ENCODE data around the gene KIF18B. TPM values are rescaled to one million over a fixed set of nuclear protein-coding genes. Genes with fewer than 3 reads are reported as not detected.

KIF18B gene
- total and polyA plus RNA-seq, 10 of the 15 experiments (the other 5 are each of a cell fraction or from before 2014, with no cell fraction given) = 2.8 to 46.2 (median 20.5) TPM

GRCh38 chr17:44905006-44906000 lies 42.3 kb downstream of the KIF18B start (continued):
- TF ChIP-seq MTA2 (IDR thresholded peaks at IDR 0.05; ENCODE audit: low read depth) (no peak), JUNB (IDR thresholded peaks at IDR 0.05) (no peak), POLR2AphosphoS5 (IDR thresholded peaks at IDR 0.05; ENCODE audit: low read length) (no peak), IRF3 (IDR thresholded peaks at IDR 0.05) (no peak), EGR1 (IDR thresholded peaks at IDR 0.05; ENCODE audit: borderline replicate concordance in 1 of 2, low read depth in 2 of 2, low read length in 2 of 2) (no peak), SUZ12 (IDR thresholded peaks at IDR 0.05; ENCODE audit: unreplicated experiment) (no peak), NR2F1 (conservative IDR thresholded peaks at IDR 0.05) (no peak)

- no TSS peak for BruUV-seq (replicated peaks)
- no peak for DNase-seq (ENCODE audit: low read depth, low spot score)
- no peak overlapping the region for H3K4me2 ChIP-seq (ENCODE audit: control insufficient read depth, insufficient read depth)
- no peak for FAIRE-seq
- SMC1A ChIA-PET (ENCODE audit: uncharacterized antibody, unreplicated experiment) = no interaction called here
- no peak overlapping the region for H2AFZ ChIP-seq (ENCODE audit: control insufficient read depth, low read depth, low read length)
- H3K4me3 ChIP-seq = no peak overlapping the region
- RAD21 ChIA-PET (ENCODE audit: unreplicated experiment) = interaction anchor here (1.1 kb wide), 1 partner anchor 16 kb away, joined by 5 read pairs; no protein-coding TSS in a partner anchor
- no peak overlapping the region for H3K27ac ChIP-seq (ENCODE audit: control insufficient read depth, insufficient read depth)
- TF ChIP-seq IRF3 (IDR thresholded peaks at IDR 0.05) (no peak), NRF1 (conservative IDR thresholded peaks at IDR 0.05; ENCODE audit: low read depth, low read length) (no peak)
- intact Hi-C loops (cut with micrococcal nuclease; ENCODE audit: unreplicated experiment) = no loop called here
- H3K27me3 ChIP-seq (replicated peaks in 1 of 2; ENCODE audit: control insufficient read depth in 2 of 2, insufficient read depth in 2 of 2, low read length in 1 of 2) = no peaks in the 10 kb centered on the region
- no peaks in the 10 kb centered on the region for H3K79me2 ChIP-seq (ENCODE audit: control insufficient read depth, insufficient read depth, low read length)
- H3K9me3 ChIP-seq (replicated peaks; ENCODE audit: control insufficient read depth, insufficient read depth, low read length) = no peaks in the 10 kb centered on the region
- ATAC-seq = no peak
- H3K36me3 ChIP-seq (ENCODE audit: control insufficient read depth in 2 of 2, insufficient read depth in 2 of 2, low read length in 1 of 2) = no peaks in the 10 kb centered on the region
- H3K9ac ChIP-seq (ENCODE audit: control insufficient read depth, insufficient read depth, low read length) = no peak overlapping the region
- H3K4me1 ChIP-seq (ENCODE audit: control insufficient read depth, insufficient read depth, low read length) = peaks cover 3% of the 10 kb centered on the region; the same call in 1 of the 2 replicates
- 63% methylated on average over 35 of the region's 35 CpGs for WGBS (ENCODE audit: insufficient coverage, insufficient replicate concordance, low lambda C conversion rate, missing lambda C conversion rate)
- in situ Hi-C loops (cut with MboI) = no loop called here
- H4K20me1 ChIP-seq (ENCODE audit: control insufficient read depth, insufficient read depth) = no peaks in the 10 kb centered on the region
- POLR2A ChIA-PET = no interaction called here
- CTCF ChIA-PET = interaction anchor here (0.6 to 3.6 kb wide), 3 partner anchors 16 to 231 kb away, joined by 3 to 15 read pairs (median 3); partner anchors contain the start of gene ACBD4
Measured at GRCh38 chr17:44904001-44904984, 43.3 kb downstream of the KIF18B start.

Data from GM12878 (cell line).